Measurements from ENCODE around the gene PCK1. TPM values are rescaled to one million over a fixed set of nuclear protein-coding genes. Genes with fewer than 3 reads are reported as not detected.
"Not testable (repeated sequence)": the region's sequence is repeated elsewhere in the genome, so short reads cannot be mapped to it uniquely, and the experiment has no call there.

The PCK1 gene
- 51.4 TPM for total RNA-seq

DNA sequence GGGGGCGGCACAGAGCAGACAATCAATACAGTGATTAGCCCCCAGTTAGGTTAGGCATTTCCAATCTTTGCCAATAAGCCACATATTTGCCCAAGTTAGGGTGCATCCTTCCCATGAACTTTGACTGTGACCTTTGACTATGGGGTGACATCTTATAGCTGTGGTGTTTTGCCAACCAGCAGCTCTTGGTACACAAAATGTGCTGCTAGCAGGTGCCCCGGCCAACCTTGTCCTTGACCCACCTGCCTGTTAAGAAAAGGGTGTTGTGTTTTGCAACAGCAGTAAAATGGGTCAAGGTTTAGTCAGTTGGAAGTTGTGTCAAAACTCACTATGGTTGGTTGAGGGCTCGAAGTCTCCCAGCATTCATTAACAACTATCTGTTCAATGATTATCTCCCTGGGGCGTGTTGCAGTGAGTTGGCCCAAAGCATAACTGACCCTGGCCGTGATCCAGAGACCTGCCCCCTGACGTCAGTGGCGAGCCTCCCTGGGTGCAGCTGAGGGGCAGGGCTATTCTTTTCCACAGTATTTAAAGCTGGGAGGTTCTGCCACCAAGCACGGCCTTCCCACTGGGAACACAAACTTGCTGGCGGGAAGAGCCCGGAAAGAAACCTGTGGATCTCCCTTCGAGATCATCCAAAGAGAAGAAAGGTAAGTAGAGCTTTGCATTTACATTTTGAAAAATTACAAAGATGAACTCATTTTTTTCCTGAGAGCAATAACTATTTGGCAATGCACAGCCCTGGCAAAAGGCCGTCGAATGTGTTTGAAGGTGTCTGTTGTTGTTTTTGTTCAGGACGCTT, at the start of gene PCK1:
Gene PCK1 (plus strand): TSS at position 557 of the 802 bp plus-strand sequence. CDS start 302 bp downstream, outside the sequence.
- DNase-seq, result no peak

DNA sequence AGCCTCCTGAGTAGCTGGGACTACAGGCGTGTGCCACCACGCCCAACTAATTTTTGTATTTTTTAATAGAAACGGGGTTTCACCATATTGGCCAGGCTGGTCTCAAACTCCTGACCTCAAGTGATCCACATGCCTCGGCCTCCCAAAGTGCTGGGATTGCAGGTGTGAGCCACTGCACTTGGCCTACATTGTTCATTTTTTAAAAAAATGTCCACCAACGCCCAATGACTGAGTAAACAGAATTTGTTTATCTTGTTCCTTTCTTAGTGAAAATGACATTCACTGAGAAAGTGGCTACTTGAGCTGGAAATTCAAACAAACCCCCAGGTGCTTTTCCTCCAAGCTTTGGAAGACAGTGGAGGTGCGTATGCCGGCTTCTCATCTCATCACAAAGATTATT, 49.2 kb upstream of the PCK1 start:
- not testable (repeated sequence) for DNase-seq

DNA sequence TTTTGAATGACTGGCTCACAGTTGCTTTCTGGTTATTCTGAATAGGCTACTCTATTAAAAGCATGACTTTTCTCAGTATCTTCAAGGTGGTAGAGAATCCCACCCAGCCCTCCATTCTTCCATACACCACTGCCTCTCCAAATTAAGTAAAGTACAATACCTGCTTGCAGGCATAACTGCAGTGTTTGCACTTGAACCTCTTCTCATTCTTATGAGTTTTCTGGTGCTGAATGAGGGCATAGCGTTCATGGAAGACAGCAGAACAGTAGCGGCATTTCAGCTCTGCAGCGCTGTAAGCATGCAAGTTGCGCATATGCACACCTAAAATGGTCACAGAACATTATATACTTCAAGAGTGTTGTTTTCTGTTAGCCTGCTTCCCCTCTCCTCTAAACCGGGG, 48.5 kb upstream of the PCK1 start:
- no peak for DNase-seq

DNA sequence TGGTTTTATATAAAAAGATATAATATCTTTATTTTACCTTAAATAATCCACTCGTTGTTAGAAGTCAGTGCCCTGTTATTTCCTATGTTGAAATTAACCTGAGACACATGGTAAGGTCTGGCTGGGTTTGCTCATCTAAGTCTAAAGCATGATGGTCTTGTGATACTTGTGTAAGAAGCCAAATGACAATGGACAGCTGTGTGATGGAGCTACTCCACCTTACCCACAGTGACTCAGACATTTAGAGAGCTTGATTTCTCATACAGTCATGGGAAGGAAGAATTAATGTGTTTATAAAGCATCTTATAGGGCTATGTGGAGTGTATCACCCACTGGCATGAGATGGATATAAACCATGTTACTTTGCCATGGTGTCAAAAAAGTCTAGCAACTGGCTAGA, 47.7 kb upstream of the PCK1 start:
- DNase-seq, result no peak

DNA sequence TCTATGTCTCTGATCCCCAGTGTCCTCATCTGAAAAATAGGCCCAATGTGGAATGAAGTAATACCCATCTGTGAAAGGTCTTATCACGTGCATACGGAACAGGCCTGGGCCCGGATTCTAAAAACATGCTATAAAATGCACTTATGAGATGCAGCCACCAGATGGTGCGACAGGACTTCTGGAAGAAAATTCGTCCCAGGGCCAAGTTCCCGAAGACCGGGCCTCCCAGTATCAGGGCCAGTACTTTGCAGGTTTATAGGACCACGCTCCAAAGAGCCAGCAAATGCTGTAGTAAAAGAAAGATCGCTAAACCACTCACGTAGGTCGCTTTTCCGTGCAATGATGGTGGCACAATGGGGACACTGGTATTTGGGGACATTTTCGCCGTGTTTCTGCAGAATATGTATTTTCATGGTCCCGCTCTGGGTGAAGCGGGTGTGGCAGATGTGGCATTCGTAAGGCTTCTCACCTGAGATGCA, 46.6 kb upstream of the PCK1 start:
- DNase-seq, result peak; percentile 57

DNA sequence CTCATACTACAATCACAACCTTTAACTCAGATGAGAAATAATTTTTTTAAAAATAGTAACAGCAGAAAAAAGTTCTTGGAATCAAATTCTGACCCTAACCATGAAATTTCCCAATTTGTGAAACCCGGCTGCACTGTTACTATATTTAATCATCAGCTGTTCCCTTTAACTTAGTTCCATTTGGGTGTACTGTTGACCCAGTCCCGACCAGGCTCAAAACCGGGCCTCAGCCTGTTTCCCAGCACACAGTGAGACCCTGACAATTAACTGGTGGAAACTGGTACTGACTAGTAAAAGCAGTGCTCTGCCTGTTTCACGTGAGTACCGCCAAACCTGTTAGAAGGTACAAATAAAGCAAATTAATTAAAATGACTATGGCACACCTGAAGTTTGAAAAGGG, 43.0 kb upstream of the PCK1 start:
- no peak for DNase-seq

DNA sequence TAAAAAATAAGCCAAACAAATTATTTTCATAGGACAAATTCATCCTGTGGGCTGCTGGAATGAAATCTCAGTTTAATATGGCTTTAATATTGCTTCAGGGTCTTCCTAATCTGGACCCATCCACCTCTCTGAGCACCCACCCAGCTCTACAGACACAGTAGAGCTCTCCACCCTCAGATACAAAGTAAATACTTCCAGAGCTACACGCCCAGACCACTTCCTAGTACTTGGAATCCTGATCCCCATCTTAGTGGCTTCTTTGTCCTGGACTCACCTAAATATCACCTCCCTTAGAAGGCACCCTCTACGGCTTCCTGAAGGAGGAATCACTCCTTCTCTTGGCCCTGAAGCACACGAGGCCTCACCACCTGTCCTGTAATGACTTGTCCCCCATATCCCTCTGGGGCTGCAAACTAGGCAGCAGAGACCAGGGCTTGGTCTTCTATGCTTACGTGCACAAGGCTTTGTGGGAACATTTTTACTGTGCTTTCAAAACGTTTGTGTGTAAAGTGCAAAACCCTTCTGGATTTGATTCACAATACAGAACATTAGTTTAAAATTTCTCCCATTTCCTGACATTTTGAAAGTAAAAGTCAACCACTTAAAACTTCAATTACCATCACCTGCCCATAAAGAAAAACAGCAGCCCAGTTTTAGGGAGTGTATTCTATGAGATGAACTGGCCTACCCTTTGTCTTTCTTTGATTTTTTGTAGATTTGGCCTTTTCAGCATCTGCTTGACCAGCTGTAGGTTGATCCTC, 38.4 kb upstream of the PCK1 start:
- DNase-seq, result no peak

DNA sequence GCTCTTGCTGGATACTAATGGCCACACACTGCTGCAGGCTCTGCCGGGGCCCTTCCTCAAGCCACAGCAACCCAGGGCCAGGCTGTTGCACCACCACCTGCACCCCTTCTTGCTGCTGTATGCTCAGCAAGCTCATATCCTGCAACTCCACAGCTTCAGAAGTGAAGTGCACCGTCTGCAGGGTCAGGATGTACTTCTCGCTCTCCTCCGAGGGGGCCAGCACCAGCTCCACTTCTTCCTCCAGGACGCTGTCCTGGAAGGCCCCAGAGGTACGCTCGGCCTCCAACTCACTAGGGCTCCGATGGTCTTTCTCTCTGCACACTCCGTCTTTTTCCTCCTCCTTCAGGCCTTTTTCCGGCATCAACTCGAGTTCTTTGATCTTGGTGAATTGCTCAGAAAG, 37.1 kb upstream of the PCK1 start:
- DNase-seq, result no peak

DNA sequence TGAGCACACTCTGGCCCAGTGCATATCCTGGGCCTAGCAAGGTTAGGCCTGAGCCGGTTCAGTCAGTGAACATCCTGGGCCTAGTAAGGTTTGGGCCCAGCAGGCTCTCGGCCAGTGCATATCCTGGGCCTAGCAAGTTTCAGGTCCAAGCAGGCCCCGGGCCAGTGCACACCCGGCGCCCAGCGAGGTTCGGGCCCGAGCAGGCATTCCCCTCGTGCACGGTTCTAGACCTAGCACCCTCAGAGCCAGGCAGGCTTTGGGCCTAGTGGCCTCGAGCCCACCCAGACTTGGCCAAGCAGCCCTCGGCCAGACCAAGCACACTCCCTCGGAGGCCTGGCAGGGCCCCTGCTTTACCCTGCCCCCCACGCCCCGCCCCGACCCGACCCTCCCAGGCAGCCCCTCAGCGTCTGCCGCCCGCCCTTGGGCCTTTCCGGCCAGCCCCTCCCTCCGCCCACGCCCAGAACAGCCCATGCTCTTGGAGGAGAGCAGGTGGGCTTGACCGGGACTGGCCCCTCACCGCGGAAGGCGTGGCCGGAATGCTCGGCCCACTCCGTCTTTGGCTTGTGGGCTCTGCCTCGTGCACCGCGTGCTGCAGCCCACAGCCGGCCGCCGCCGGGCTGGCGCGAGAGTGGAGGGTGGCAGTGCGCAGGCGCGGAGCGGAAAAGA, 36.3 kb upstream of the PCK1 start, which contains the start of gene CTCFL:
Gene CTCFL (minus strand): TSS at position 630 of the 666 bp plus-strand sequence. CDS start 935 bp downstream, outside the sequence.
- no peak for DNase-seq

DNA sequence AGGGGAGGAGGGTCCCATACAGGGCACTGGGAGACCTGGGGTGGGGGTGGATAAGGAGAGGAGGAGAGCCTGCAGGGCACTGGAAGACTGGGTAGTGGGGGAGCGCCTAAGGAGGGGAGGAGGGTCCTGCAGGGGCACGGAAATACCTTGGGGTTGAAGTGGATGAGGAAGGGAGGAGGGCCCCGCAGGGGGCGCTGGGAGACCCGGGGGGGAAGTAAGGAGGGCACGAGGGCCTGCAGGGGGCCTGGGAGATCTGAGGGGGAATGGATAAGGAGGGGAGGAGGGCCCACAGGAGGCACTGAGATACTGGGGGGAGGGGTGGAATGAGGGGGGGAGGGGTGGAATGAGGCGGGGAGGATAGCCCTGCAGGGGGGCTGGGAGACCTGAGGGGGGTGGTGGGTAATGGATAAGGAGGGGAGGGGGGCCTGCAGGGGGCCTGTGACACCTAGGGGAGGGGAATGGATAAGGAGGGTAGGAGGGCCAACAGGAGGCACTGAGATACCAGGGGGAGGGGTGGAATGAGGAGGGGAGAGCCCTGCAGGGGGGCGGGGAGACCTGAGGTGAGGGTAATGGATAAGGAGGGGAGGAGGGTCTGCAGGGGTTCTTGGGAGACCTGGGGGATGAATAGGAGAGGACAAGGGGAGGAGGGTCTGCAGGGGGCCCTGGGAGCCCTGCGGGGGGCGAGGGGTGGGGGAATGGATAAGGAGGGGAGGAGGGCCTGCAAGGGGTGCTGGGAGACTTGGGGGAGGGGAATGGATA, 35.4 kb upstream of the PCK1 start:
- no peak for DNase-seq

DNA sequence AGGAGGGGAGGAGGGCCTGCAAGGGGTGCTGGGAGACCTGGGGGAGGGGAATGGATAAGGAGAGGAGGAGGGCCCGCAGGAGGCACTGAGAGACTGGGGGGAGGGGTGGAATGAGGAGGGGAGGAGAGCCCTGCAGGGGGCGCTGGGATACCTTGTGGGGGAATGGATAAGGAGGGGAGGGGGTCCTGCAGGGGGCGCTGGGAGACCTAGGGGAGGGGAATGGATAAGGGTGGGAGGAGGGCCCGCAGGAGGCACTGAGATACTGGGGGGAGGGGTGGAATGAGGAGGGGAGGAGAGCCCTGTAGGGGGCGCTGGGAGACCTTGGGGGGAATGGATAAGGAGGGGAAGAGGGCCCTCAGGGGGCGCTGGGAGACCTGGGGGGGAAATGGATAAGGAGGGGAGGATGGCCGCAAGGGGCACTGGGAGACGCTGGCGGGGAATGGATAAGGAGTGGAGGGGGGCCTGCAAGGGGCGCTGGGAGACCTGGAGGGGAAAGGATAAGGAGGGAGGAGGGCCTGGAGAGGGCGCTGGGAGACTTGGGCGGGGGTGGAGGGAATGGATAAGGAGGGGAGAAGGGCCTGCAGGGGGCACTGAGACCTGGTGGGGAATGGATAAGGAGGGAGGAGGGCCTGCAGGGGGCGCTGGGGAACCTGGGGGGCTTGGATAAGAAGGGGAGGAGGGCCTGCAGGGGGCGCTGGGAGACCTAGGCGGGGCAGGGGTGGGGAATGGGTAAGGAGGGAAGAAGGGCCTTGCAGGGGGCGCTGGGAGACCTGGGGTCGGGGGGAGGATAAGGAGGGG, 34.6 kb upstream of the PCK1 start:
- DNase-seq, result no peak

DNA sequence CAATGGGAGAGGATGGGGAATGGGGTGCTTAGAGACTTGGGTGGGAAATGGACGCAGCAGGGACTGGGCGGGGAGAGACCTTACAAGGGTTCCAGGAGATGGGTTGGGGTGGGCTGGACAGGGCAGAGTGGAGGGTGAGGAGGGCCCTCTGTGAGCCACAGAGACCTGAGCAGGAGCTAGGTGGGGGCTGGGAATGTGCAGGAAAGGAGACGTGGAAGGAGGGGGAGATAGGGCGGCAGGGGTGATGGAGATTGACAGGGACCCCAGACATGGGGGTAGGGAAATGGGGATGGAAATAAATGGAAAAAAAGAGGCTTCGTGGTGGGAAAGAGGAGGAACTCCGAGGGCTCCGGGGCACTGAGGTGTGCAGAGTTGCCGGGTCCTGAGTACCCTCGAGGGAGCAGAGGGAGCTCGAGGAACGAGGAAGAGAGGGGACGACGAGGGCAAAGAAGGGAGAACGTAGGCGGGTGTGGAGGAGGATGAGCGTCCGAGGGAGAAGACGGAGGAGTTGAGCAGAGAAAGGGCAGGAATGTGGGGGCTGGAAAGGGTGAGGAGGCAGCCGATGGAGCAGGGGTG, 33.9 kb upstream of the PCK1 start:
- DNase-seq, result no peak

DNA sequence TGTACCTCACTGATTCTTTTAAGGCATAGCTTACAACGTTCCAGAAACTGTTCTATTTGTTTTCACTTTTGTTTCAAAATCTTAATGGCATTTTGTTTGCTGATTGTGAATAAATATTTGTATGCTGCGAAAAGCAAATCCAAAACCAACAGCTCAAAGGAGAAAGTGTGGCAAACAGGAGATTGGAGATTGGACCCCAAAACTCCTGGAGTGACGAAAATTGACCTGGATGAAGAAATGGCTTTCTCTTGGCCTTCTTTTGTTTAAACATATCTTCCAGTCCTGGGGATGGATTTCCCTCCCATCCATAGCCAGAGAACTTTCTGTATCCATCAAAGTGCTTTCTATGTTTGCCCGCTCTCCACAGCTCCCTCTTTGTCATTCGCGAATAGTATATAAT, 33.2 kb upstream of the PCK1 start:
- DNase-seq, result no peak

DNA sequence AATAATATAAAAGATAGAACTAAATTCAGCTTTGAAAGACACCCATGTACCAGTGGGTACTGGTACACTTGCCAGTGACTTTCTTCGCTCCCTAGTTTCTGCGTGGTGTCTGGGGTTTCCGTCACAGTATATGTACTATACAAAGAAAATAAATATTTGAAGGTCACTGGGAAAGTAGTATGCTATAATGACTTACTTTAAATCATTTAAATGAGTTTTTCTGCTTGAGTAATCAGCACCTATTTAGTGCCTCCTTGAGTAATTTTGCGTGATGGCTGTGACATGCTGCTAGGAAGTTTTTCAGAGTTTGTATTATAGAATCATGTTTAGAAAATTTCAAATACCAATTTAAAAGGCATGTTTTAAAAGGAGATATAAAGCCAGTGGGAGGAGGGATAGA, 32.8 kb upstream of the PCK1 start:
- no peak for DNase-seq

DNA sequence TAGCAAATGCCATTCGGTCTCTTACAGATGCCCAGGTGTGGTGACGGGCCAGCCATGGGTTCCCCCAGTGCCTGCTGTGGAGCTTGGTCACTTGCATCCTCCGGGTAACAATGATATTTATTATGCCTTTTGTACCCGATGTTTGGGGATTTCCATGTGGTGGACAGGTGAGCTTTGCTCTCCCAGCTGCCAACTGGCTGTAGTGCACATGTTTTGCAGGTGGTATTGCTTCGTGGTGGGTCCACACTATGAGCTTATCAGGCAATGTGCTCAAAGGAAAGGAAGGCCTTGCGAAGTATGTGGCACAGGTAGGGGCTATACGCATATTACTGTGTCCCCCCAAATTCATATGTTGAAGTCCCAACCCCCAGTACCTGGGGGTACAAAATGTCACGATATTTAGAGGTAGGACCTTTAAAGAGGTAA, 31.7 kb upstream of the PCK1 start:
- no peak for DNase-seq

DNA sequence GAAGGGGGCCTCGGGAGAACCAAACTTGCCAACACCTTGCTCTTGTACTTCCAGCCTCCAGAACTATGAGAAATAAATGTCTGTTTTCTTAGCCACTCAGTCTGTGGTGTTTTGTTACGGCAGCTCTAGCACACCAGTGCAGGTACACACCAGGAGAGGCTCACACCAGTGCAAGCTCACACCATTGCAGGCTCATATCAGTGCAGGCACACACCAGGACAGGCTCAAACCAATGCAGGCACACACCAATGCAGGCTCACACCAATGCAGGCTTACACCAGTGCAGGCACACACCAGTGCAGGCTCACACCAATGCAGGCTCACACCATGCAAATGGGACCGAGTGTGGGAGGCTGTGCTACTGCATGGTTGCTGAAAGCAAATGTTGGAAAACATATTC, 31.1 kb upstream of the PCK1 start:
- no peak for DNase-seq

DNA sequence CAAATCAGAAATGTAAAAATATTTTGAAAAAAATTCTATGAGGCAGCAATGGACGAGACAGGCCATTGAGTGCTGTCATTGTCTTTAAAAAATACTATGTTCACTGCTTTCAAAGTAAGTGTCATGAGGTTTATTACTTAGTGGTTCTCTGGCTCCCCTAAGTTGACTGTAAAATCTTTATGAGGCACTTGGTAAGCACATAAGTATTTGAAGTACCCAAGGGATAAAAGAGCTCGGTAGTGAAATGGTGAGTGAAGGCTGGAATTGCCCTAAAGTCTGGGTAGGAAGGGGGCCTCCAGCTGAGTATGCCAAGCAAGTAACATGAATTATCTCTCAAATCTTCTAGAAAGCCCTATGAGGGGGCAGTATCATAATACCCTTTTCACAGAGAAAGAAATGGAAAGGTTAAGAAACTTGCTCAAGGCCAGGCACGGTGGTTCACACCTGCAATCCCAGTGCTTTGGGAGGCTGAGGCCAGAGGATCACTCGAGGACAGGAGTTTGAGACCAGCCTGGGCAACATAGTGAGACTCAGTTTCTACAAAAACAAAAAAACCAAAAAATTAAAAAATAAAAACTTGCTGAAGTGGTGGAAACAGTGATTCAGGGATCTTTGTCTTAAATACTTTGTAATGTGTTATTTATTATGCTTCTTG, 30.5 kb upstream of the PCK1 start:
- no peak for DNase-seq

DNA sequence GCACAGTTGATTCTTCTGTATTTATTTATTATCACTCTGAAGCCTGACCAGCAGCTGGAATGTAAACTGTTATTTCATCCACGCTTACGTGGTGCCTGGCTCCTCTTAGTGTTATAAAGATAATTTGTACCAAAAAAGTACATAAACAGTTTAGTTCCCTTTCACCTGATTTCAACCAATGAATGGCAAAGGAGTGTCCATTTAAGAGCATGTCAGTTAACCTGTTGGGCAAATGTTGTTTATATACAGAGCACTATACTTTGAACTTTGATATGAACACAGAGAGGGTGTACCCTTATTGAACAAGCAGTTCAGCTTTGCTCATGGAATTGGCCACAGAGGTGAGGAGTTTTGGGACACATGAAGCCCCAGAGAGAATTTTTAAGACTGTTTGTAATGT, 28.8 kb upstream of the PCK1 start:
- no peak for DNase-seq

DNA sequence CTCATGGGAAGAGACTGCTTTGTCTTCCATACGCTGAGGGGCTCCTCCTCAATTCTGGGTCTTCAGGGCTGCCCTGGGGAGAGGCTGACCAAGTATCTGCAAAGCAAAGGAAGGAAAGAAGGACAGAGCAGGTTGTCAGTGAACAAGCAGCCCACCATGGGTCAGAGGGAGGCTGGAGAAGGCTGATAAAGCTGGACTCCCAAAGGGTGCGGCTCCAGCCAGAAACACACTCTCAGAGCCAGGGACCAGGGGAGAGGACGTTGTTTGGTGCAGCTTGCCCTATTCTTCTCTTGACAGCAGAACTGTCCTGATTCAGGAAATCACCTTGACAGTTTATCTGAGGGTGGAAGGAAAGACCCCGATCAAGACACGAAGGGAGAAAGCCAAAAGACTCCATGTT, 25.6 kb upstream of the PCK1 start:
- DNase-seq, result no peak

DNA sequence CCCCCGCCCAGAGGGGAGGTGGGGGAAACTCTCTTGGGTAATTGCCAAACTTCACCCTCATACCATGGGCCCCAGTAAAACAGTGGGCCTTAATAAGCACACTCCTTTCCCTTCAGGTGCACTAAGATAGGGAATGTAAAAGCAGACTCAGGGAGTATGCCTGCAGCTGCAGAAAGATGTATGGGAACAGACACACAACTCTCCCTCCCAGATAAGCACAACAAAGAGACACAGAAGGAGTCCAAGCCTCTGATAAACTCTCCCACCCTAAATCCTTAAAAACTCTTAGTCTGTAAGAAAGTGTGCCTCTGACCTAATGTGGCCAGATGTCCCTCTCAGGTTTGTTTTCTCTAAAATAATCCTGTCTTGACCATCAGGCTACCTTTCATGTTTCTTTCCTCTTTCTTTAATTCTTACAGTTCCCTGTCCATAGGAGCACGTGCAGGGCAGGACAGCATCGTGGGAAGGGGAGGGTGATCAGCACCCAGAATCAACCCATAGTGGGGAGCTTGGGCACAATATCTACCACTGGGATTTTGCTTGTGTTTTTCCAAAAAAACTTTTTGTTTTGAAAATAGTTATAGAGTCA, 24.7 kb upstream of the PCK1 start:
- no peak for DNase-seq

Measured in skin of body (tissue), 2 donors.